D721Med (cell line): ENCODE measurements around the gene NTSR2.

Source experiments
- DNase-seq: peaks from one replicate; pipeline ENCODE4 v3.0.0; 2011; ENCODE audit warnings: low spot score; ENCODE audit not compliant: insufficient read length
- FAIRE-seq: peaks from 2 replicates; lab custom pipeline; 2011; peaks lifted over from hg19 to GRCh38; lab: Jason Lieb, UNC
- CTCF ChIP-seq: IDR thresholded peaks from 2 replicates; pipeline ENCODE4 v1.5.1; 2012; ENCODE audit warnings: mild to moderate bottlenecking, control low read depth; ENCODE audit not compliant: insufficient read depth; ENCODE audit errors: missing control alignments

Gene NTSR2

GRCh38 chr2:11713815-11714214 is 43.8 kb upstream of the NTSR2 start:
- FAIRE-seq = no peak
- no peak for DNase-seq
- TF ChIP-seq CTCF = no peak

- DNase-seq = no peak
- FAIRE-seq = no peak
- TF ChIP-seq CTCF = no peak
Observed at GRCh38 chr2:11712866-11713265, 42.9 kb upstream of the NTSR2 start.

GRCh38 chr2:11711751-11712150 is 41.8 kb upstream of the NTSR2 start:
- DNase-seq (no peak), FAIRE-seq (no peak)
- no peak for TF ChIP-seq CTCF

- TF ChIP-seq CTCF = no peak
- no peak for DNase-seq
- no peak for FAIRE-seq
Observed at GRCh38 chr2:11711354-11711716, 41.3 kb upstream of the NTSR2 start.

- DNase-seq (no peak), FAIRE-seq (no peak)
- no peak for TF ChIP-seq CTCF
Observed at GRCh38 chr2:11710632-11711353, 40.8 kb upstream of the NTSR2 start.

- TF ChIP-seq CTCF = no peak
- FAIRE-seq (no peak), DNase-seq (no peak)
Observed at GRCh38 chr2:11710210-11710609, 40.2 kb upstream of the NTSR2 start.

- FAIRE-seq = no peak
- TF ChIP-seq CTCF = no peak
Observed at GRCh38 chr2:11709293-11709692, 39.3 kb upstream of the NTSR2 start.

More at GRCh38 chr2:11709293-11709692, 39.3 kb upstream of the NTSR2 start:
- DNase-seq = no peak
